ENCODE data around the gene THADA.

DNA sequence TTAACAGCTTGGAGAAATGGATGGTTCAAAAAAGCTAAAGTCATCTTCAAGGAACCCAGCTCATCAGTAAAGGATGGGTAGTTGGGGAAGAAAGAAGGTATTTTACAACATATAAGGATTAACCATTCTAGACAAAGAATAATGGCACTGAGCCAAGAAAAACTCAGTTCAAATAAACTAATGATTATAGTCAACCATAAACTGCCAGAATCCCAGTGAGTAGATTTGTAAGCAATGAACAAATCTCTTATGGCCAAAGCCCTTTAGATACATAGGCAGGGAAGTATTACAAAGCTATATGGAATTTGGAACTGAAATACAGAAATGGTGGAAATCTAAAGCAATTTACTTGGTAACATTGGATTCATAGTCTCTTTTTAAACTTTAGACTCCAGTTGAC, 277.0 kb downstream of the THADA start:
- TF ChIP-seq, protein P1, sequence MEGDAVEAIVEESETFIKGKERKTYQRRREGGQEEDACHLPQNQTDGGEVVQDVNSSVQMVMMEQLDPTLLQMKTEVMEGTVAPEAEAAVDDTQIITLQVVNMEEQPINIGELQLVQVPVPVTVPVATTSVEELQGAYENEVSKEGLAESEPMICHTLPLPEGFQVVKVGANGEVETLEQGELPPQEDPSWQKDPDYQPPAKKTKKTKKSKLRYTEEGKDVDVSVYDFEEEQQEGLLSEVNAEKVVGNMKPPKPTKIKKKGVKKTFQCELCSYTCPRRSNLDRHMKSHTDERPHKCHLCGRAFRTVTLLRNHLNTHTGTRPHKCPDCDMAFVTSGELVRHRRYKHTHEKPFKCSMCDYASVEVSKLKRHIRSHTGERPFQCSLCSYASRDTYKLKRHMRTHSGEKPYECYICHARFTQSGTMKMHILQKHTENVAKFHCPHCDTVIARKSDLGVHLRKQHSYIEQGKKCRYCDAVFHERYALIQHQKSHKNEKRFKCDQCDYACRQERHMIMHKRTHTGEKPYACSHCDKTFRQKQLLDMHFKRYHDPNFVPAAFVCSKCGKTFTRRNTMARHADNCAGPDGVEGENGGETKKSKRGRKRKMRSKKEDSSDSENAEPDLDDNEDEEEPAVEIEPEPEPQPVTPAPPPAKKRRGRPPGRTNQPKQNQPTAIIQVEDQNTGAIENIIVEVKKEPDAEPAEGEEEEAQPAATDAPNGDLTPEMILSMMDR (optimal IDR thresholded peaks at IDR 0.05 in 1 of 3, IDR thresholded peaks at IDR 0.05 in 1 of 3, conservative IDR thresholded peaks at IDR 0.05 in 1 of 3; ENCODE audit: extremely low read depth in 1 of 3, insufficient read depth in 2 of 3, low read length in 3 of 3) = no peak
- TF ChIP-seq EZH2 (IDR thresholded peaks at IDR 0.05; ENCODE audit: low read length) = no peak

Measured in keratinocyte (primary cell).